SKM-1 treated with dmso at 0.1 percent for 144 hours (cell line): ENCODE results near the gene ABR.
"Not testable (repeated sequence)": the region's sequence is repeated elsewhere in the genome, so short reads cannot be mapped to it uniquely, and the experiment has no call there.

Experiments used
- DNase-seq: peaks from one replicate; lab custom pipeline; 2025; ENCODE audit not compliant: unreplicated experiment; lab: John Stamatoyannopoulos, UW

ABR gene

GRCh38 chr17:995324-995723, 184.5 kb downstream of the ABR start:
- DNase-seq, result not testable (repeated sequence)

- DNase-seq, result no peak
These were observed 186.8 kb downstream of the ABR start for GRCh38 chr17:992933-993332.

GRCh38 chr17:988561-988960, 191.2 kb downstream of the ABR start:
- DNase-seq, result no peak

- no peak for DNase-seq
These were observed 191.8 kb downstream of the ABR start for GRCh38 chr17:987931-988330.

- no peak for DNase-seq
These were observed 193.4 kb downstream of the ABR start for GRCh38 chr17:986322-986929.

- no peak for DNase-seq
These were observed 195.9 kb downstream of the ABR start for GRCh38 chr17:983921-984320.

- no peak for DNase-seq
These were observed 198.5 kb downstream of the ABR start for GRCh38 chr17:981292-981658.

GRCh38 chr17:980406-981291, 199.1 kb downstream of the ABR start:
- DNase-seq, result peak; percentile 61

- peak; percentile 29 for DNase-seq
These were observed 200.0 kb downstream of the ABR start, which contains the start of gene NXN for GRCh38 chr17:979539-980405. TSS of gene NXN (minus strand) at chr17:979776.

- no peak for DNase-seq
These were observed 200.6 kb downstream of the ABR start for GRCh38 chr17:979212-979538.

- no peak for DNase-seq
These were observed 201.4 kb downstream of the ABR start for GRCh38 chr17:978103-979093.

GRCh38 chr17:977166-977565, 202.6 kb downstream of the ABR start:
- no peak for DNase-seq

- DNase-seq, result no peak
These were observed 203.5 kb downstream of the ABR start for GRCh38 chr17:976312-976711.

- DNase-seq, result no peak
These were observed 204.3 kb downstream of the ABR start for GRCh38 chr17:975371-975915.

- DNase-seq, result not testable (repeated sequence)
These were observed 205.0 kb downstream of the ABR start for GRCh38 chr17:974778-975177.

GRCh38 chr17:973053-973452, 206.7 kb downstream of the ABR start:
- DNase-seq, result no peak

- DNase-seq, result not testable (repeated sequence)
These were observed 207.9 kb downstream of the ABR start for GRCh38 chr17:971861-972260.

GRCh38 chr17:970364-970763, 209.4 kb downstream of the ABR start:
- DNase-seq, result no peak

GRCh38 chr17:969811-970355, 209.9 kb downstream of the ABR start:
- DNase-seq, result no peak
